ENCODE measurements around the gene NT5DC4.

NT5DC4 gene

DNA sequence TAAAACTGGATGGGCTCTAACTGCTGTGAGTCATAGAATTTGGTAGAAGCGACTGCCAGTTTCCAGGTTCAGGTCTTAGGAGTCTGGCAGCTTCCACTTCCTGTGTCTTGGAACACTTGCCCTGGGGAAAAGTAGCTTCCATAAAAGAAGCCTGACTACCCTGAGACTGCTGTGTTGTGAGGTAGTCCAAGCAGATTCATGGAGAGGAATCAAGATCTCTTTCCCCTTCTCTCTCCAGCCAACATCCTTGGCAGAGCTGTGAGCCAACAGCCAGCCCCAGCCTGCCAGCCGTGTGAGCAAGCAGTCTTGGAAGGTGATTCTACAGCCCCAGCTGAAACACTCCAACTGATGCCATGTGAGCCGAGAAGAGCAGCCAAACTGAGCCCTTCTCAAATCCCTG is 41.3 kb upstream of the NT5DC4 start:
- H3K18ac ChIP-seq (ENCODE audit: low read length) = no peak overlapping the region
- no peak overlapping the region for H3K4me3 ChIP-seq (ENCODE audit: low read depth, low read length)
- H3K14ac ChIP-seq (ENCODE audit: low read length) = no peak overlapping the region
- no peaks in the 10 kb centered on the region for H3K79me2 ChIP-seq (ENCODE audit: control insufficient read depth, insufficient read depth, low read length, poor library complexity)
- WGBS (ENCODE audit: extremely low coverage, insufficient coverage, insufficient read length) = no CpG with 5 or more reads among the region's 3 CpGs
- no peak overlapping the region for H4K12ac ChIP-seq (ENCODE audit: low read depth, low read length)
- H2BK120ac ChIP-seq (ENCODE audit: insufficient read depth, low read length, poor library complexity) = no peak overlapping the region
- no peak overlapping the region for H4K91ac ChIP-seq (ENCODE audit: low read depth, low read length)
- peak overlapping the region; percentile 34 for H4K8ac ChIP-seq (ENCODE audit: low read depth, low read length)
- no peaks in the 10 kb centered on the region for H3K27me3 ChIP-seq (ENCODE audit: insufficient read depth, low read length)
- no peak for DNase-seq
- H2BK12ac ChIP-seq (ENCODE audit: low read length) = no peak overlapping the region
- H3K36me3 ChIP-seq (ENCODE audit: control insufficient read depth in 1 of 2, insufficient read depth in 2 of 2, low read length in 2 of 2) = no peaks in the 10 kb centered on the region
- peaks cover 5% of the 10 kb centered on the region for H3K79me1 ChIP-seq (ENCODE audit: low read length)
- H2AK5ac ChIP-seq (ENCODE audit: low read length) = no peak overlapping the region
- peaks cover 13% of the 10 kb centered on the region in 2 experiments for H3K4me1 ChIP-seq (ENCODE audit: control insufficient read depth in 1 of 2, insufficient read depth in 2 of 2, low read length in 2 of 2)
- H3K4me2 ChIP-seq (ENCODE audit: low read length) = no peak overlapping the region
- H3K9ac ChIP-seq (ENCODE audit: low read length) = no peak overlapping the region
- no peak overlapping the region for H3K27ac ChIP-seq (ENCODE audit: low read depth, low read length)
- H3K9me3 ChIP-seq (ENCODE audit: insufficient read depth, low read depth, low read length) = no peaks in the 10 kb centered on the region
- H3K4ac ChIP-seq (ENCODE audit: low read depth, low read length) = no peak overlapping the region
- H2AFZ ChIP-seq (ENCODE audit: insufficient read depth, low read length, poor library complexity) = no peak overlapping the region
- no peak overlapping the region for H3K23ac ChIP-seq (ENCODE audit: low read length)
- H2BK5ac ChIP-seq (ENCODE audit: low read depth, low read length, poor library complexity) = no peak overlapping the region

GRCh38 chr2:112680666-112681101 is 40.1 kb upstream of the NT5DC4 start:
- Histone ChIP-seq H3K14ac (ENCODE audit: low read length) (no peak overlapping the region), H3K27ac (ENCODE audit: low read depth, low read length) (no peak overlapping the region), H2AK5ac (ENCODE audit: low read length) (no peak overlapping the region), H3K9me3 (ENCODE audit: insufficient read depth, low read depth, low read length) (no peaks in the 10 kb centered on the region), H4K91ac (ENCODE audit: low read depth, low read length) (no peak overlapping the region), H2BK120ac (ENCODE audit: insufficient read depth, low read length, poor library complexity) (no peak overlapping the region), H3K27me3 (ENCODE audit: insufficient read depth, low read length) (no peaks in the 10 kb centered on the region), H3K4me2 (ENCODE audit: low read length) (no peak overlapping the region), H4K8ac (ENCODE audit: low read depth, low read length) (no peak overlapping the region), H2BK12ac (ENCODE audit: low read length) (no peak overlapping the region), H3K79me1 (ENCODE audit: low read length) (peaks cover 5% of the 10 kb centered on the region), H3K36me3 (ENCODE audit: control insufficient read depth in 1 of 2, insufficient read depth in 2 of 2, low read length in 2 of 2) (no peaks in the 10 kb centered on the region), H2AFZ (ENCODE audit: insufficient read depth, low read length, poor library complexity) (no peak overlapping the region), H3K4me3 (ENCODE audit: low read depth, low read length) (no peak overlapping the region), H4K12ac (ENCODE audit: low read depth, low read length) (no peak overlapping the region), H3K9ac (ENCODE audit: low read length) (no peak overlapping the region), H3K79me2 (ENCODE audit: control insufficient read depth, insufficient read depth, low read length, poor library complexity) (no peaks in the 10 kb centered on the region), H3K4ac (ENCODE audit: low read depth, low read length) (no peak overlapping the region), H3K18ac (ENCODE audit: low read length) (no peak overlapping the region), H3K23ac (ENCODE audit: low read length) (no peak overlapping the region), H3K4me1 (ENCODE audit: control insufficient read depth in 1 of 2, insufficient read depth in 2 of 2, low read length in 2 of 2) (peaks cover 13% of the 10 kb centered on the region in 2 experiments), H2BK5ac (ENCODE audit: low read depth, low read length, poor library complexity) (no peak overlapping the region)
- DNase-seq = no peak
- WGBS (ENCODE audit: extremely low coverage, insufficient coverage, insufficient read length) = no CpG with 5 or more reads among the region's 5 CpGs

DNA sequence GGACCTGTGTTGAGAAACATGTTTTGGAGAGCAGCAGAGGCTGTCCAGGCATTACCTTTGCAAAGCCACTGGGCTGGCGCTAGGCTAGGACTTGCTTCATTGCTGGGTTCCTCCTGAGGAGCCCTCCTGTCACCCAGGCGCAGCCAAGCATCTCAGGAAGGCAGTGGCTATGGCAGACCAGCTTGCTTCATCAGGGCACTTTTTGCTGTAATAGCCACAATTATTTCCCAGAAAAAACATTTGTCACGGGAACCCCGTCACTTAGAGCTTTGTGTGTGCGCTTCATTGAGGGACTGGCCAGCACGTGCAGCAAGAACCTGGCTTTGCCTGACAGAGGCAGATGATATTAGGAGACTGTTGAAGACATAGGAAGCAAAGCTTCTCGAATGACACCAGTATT is 38.7 kb upstream of the NT5DC4 start:
- H3K79me2 ChIP-seq (ENCODE audit: control insufficient read depth, insufficient read depth, low read length, poor library complexity) = no peaks in the 10 kb centered on the region
- H3K4me1 ChIP-seq (ENCODE audit: control insufficient read depth in 1 of 2, insufficient read depth in 2 of 2, low read length in 2 of 2) = peaks cover 13% of the 10 kb centered on the region in 2 experiments
- H2AK5ac ChIP-seq (ENCODE audit: low read length) = peak overlapping the region; percentile 24
- H3K79me1 ChIP-seq (ENCODE audit: low read length) = peaks cover 5% of the 10 kb centered on the region
- no peak overlapping the region for H3K4ac ChIP-seq (ENCODE audit: low read depth, low read length)
- no peak overlapping the region for H3K18ac ChIP-seq (ENCODE audit: low read length)
- no peak overlapping the region for H4K91ac ChIP-seq (ENCODE audit: low read depth, low read length)
- WGBS (ENCODE audit: extremely low coverage, insufficient coverage, insufficient read length) = no CpG with 5 or more reads among the region's 7 CpGs
- H2AFZ ChIP-seq (ENCODE audit: insufficient read depth, low read length, poor library complexity) = no peak overlapping the region
- no peak overlapping the region for H4K8ac ChIP-seq (ENCODE audit: low read depth, low read length)
- H3K4me3 ChIP-seq (ENCODE audit: low read depth, low read length) = no peak overlapping the region
- H2BK120ac ChIP-seq (ENCODE audit: insufficient read depth, low read length, poor library complexity) = no peak overlapping the region
- H2BK5ac ChIP-seq (ENCODE audit: low read depth, low read length, poor library complexity) = no peak overlapping the region
- no peaks in the 10 kb centered on the region for H3K9me3 ChIP-seq (ENCODE audit: insufficient read depth, low read depth, low read length)
- H3K23ac ChIP-seq (ENCODE audit: low read length) = no peak overlapping the region
- H4K12ac ChIP-seq (ENCODE audit: low read depth, low read length) = no peak overlapping the region
- H3K27ac ChIP-seq (ENCODE audit: low read depth, low read length) = no peak overlapping the region
- no peak overlapping the region for H3K4me2 ChIP-seq (ENCODE audit: low read length)
- no peaks in the 10 kb centered on the region for H3K36me3 ChIP-seq (ENCODE audit: control insufficient read depth in 1 of 2, insufficient read depth in 2 of 2, low read length in 2 of 2)
- H2BK12ac ChIP-seq (ENCODE audit: low read length) = peak overlapping the region; percentile 25
- no peak overlapping the region for H3K9ac ChIP-seq (ENCODE audit: low read length)
- no peak for DNase-seq
- H3K14ac ChIP-seq (ENCODE audit: low read length) = no peak overlapping the region
- no peaks in the 10 kb centered on the region for H3K27me3 ChIP-seq (ENCODE audit: insufficient read depth, low read length)

DNA sequence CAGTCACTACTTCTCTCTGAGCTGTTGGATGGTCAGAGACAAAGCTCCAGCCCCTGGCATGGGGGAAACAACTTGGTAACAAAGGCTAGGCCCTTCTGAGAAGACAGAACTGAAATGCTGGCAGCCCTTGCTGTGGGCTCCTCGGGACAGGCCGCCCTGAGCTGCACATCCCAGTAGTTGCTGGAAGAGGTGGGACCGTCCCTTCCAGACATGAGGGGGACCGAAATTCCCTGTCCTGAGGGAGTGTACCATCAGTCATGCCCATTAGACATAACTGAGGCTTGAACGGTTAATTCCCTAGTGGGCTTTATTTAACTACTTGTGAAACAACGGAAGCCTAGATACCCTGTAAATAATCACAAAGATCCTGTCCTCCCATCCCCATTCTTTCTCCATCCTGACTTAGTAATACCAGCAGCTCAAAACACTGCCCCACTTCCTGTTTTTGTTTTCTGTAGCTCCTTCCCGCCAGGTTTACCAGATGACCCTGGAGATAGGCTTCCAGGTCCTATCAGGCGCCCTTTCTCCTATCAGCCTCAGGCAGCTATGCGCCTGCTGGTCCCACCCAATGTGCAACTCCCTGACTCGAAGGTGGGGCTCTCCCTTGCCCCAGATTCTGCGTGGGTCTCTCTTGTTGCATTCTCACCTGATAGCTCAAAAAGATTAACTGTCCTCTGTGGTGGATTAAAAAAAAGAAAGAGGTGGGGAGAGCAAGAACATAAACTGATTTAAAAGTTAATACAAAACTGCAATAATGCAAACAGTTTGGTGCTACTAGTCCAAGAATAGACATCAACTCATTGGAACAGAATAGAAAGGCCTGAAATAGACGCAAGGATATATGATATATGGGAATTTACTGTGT is 37.0 kb upstream of the NT5DC4 start:
- Histone ChIP-seq H2AK5ac (ENCODE audit: low read length) (peak overlapping the region; percentile 90), H3K27ac (ENCODE audit: low read depth, low read length) (no peak overlapping the region), H2AFZ (ENCODE audit: insufficient read depth, low read length, poor library complexity) (peak overlapping the region; percentile 50), H3K18ac (ENCODE audit: low read length) (peak overlapping the region; percentile 8), H2BK12ac (ENCODE audit: low read length) (peak overlapping the region; percentile 72), H3K4me2 (ENCODE audit: low read length) (peak overlapping the region; percentile 20), H4K12ac (ENCODE audit: low read depth, low read length) (no peak overlapping the region), H3K14ac (ENCODE audit: low read length) (peak overlapping the region; percentile 14), H2BK5ac (ENCODE audit: low read depth, low read length, poor library complexity) (peak overlapping the region; percentile 54), H3K36me3 (ENCODE audit: control insufficient read depth in 1 of 2, insufficient read depth in 2 of 2, low read length in 2 of 2) (no peaks in the 10 kb centered on the region), H3K4ac (ENCODE audit: low read depth, low read length) (peak overlapping the region; percentile 42), H3K4me1 (ENCODE audit: control insufficient read depth in 1 of 2, insufficient read depth in 2 of 2, low read length in 2 of 2) (peaks cover 13% of the 10 kb centered on the region in 2 experiments), H3K79me1 (ENCODE audit: low read length) (peaks cover 5% of the 10 kb centered on the region), H3K79me2 (ENCODE audit: control insufficient read depth, insufficient read depth, low read length, poor library complexity) (no peaks in the 10 kb centered on the region), H3K23ac (ENCODE audit: low read length) (no peak overlapping the region), H3K9ac (ENCODE audit: low read length) (no peak overlapping the region), H3K9me3 (ENCODE audit: insufficient read depth, low read depth, low read length) (no peaks in the 10 kb centered on the region), H4K91ac (ENCODE audit: low read depth, low read length) (peak overlapping the region; percentile 16), H4K8ac (ENCODE audit: low read depth, low read length) (peak overlapping the region; percentile 76), H2BK120ac (ENCODE audit: insufficient read depth, low read length, poor library complexity) (peak overlapping the region; percentile 75), H3K4me3 (ENCODE audit: low read depth, low read length) (no peak overlapping the region), H3K27me3 (ENCODE audit: insufficient read depth, low read length) (no peaks in the 10 kb centered on the region)
- peak; percentile 28 to 63 for DNase-seq
- WGBS (ENCODE audit: extremely low coverage, insufficient coverage, insufficient read length) = no CpG with 5 or more reads among the region's 12 CpGs

All from trophoblast cell (in vitro differentiated cells and primary cell).